Upper lobe of left lung (tissue), 4 donors: ENCODE results near the gene EDEM3.

Experiments used
- CTCF ChIP-seq, 6 experiments: fragments of 450-650 bp in 4 of 6; fragments of 200-600 bp in 2 of 6; sonication (generic) in 2 of 6; IDR thresholded peaks; one replicate each; pipeline ENCODE4 v1.5.1; 2016 to 2019; ENCODE audit warnings: antibody characterized with exemption in 6 of 6
- EP300 ChIP-seq, 4 donors: sonication (generic); formaldehyde crosslinking; IDR thresholded peaks; one replicate each; pipeline ENCODE4 v1.5.1; 2017; ENCODE audit warnings: antibody characterized with exemption in 4 of 4, control low read depth in 2 of 4
- POLR2A ChIP-seq, 4 donors: fragments of 450-650 bp; IDR thresholded peaks; one replicate each; pipeline ENCODE4 v1.5.1; 2016 to 2017; ENCODE audit warnings: antibody characterized with exemption in 4 of 4, mild to moderate bottlenecking in 2 of 4
- POLR2AphosphoS5 ChIP-seq, 2 donors: sonication (generic); formaldehyde crosslinking; IDR thresholded peaks; one replicate each; pipeline ENCODE4 v1.5.1; 2017; ENCODE audit warnings: antibody characterized with exemption in 2 of 2

DNA sequence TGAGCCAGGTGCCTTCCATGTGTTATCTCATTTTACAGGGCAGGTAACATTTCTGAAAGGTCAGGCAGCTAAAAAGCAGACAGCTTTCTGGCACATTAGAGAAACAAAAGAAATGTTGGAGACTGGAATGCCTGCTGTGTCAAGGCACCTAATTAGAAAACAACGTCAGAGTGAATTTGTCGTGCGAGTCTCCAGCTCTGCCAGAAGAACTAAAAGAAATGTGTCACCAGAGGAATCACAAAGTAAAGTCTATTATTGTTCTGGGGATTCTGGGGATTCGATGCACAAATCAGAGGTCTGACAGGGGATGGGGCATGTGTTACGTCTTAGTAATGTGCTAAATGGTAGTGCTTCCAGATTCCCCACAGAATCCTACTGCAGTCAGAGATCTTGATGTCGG lies 89.3 kb downstream of the EDEM3 start:
- TF ChIP-seq POLR2A (IDR thresholded peaks at IDR 0.05) (no peak), CTCF (IDR thresholded peaks at IDR 0.05) (no peak), EP300 (IDR thresholded peaks at IDR 0.05) (no peak), POLR2AphosphoS5 (IDR thresholded peaks at IDR 0.05) (no peak)
